ENCODE data around the gene CACNA1C.

The CACNA1C gene

GRCh38 chr12:2693244-2693860, 640.6 kb downstream of the CACNA1C start:
- H3K27me3 ChIP-seq (ENCODE audit: low read depth, low read length), result no peaks in the 10 kb centered on the region
- no peaks in the 10 kb centered on the region for H3K4me1 ChIP-seq (ENCODE audit: control insufficient read depth in 1 of 2, insufficient read depth in 2 of 2, low read length in 2 of 2)
- H3K9me3 ChIP-seq (ENCODE audit: control insufficient read depth in 1 of 2, low read length in 2 of 2), result no peaks in the 10 kb centered on the region
- peaks cover 0 to 27% of the 10 kb centered on the region in 2 donors for H3K36me3 ChIP-seq (ENCODE audit: control insufficient read depth in 1 of 2, insufficient read depth in 2 of 2, low read length in 2 of 2)
- H3K27ac ChIP-seq (ENCODE audit: low read length), result no peak overlapping the region
- H3K4me3 ChIP-seq (ENCODE audit: low read depth in 1 of 2, low read length in 2 of 2), result no peak overlapping the region

- no peak overlapping the region for H3K27ac ChIP-seq (ENCODE audit: low read length)
These were observed 641.3 kb downstream of the CACNA1C start for GRCh38 chr12:2693980-2694610.

GRCh38 chr12:2696136-2696535, 643.3 kb downstream of the CACNA1C start:
- Histone ChIP-seq H3K4me1 (ENCODE audit: control insufficient read depth in 1 of 2, insufficient read depth in 2 of 2, low read length in 2 of 2) (no peaks in the 10 kb centered on the region), H3K4me3 (ENCODE audit: low read depth in 1 of 2, low read length in 2 of 2) (no peak overlapping the region), H3K9me3 (ENCODE audit: control insufficient read depth in 1 of 2, low read length in 2 of 2) (no peaks in the 10 kb centered on the region), H3K27me3 (ENCODE audit: low read depth, low read length) (no peaks in the 10 kb centered on the region), H3K27ac (ENCODE audit: low read length) (no peak overlapping the region), H3K36me3 (ENCODE audit: control insufficient read depth in 1 of 2, insufficient read depth in 2 of 2, low read length in 2 of 2) (peaks cover 0 to 4% of the 10 kb centered on the region in 2 donors)

More at GRCh38 chr12:2693980-2694610, 641.3 kb downstream of the CACNA1C start:
- Histone ChIP-seq H3K27me3 (ENCODE audit: low read depth, low read length) (no peaks in the 10 kb centered on the region), H3K36me3 (ENCODE audit: control insufficient read depth in 1 of 2, insufficient read depth in 2 of 2, low read length in 2 of 2) (peaks cover 0 to 19% of the 10 kb centered on the region in 2 donors), H3K4me3 (ENCODE audit: low read depth in 1 of 2, low read length in 2 of 2) (no peak overlapping the region), H3K9me3 (ENCODE audit: control insufficient read depth in 1 of 2, low read length in 2 of 2) (no peaks in the 10 kb centered on the region), H3K4me1 (ENCODE audit: control insufficient read depth in 1 of 2, insufficient read depth in 2 of 2, low read length in 2 of 2) (no peaks in the 10 kb centered on the region)

GRCh38 chr12:2697057-2697800, 644.4 kb downstream of the CACNA1C start:
- H3K27ac ChIP-seq (ENCODE audit: low read length), result no peak overlapping the region
- no peak overlapping the region for H3K4me3 ChIP-seq (ENCODE audit: low read depth in 1 of 2, low read length in 2 of 2)
- H3K27me3 ChIP-seq (ENCODE audit: low read depth, low read length), result no peaks in the 10 kb centered on the region
- H3K9me3 ChIP-seq (ENCODE audit: control insufficient read depth in 1 of 2, low read length in 2 of 2), result no peaks in the 10 kb centered on the region
- H3K4me1 ChIP-seq (ENCODE audit: control insufficient read depth in 1 of 2, insufficient read depth in 2 of 2, low read length in 2 of 2), result no peaks in the 10 kb centered on the region
- no peaks in the 10 kb centered on the region for H3K36me3 ChIP-seq (ENCODE audit: control insufficient read depth in 1 of 2, insufficient read depth in 2 of 2, low read length in 2 of 2)

- H3K4me3 ChIP-seq (ENCODE audit: low read depth in 1 of 2, low read length in 2 of 2), result no peak overlapping the region
- H3K36me3 ChIP-seq (ENCODE audit: control insufficient read depth in 1 of 2, insufficient read depth in 2 of 2, low read length in 2 of 2), result no peaks in the 10 kb centered on the region
- H3K27me3 ChIP-seq (ENCODE audit: low read depth, low read length), result no peaks in the 10 kb centered on the region
- no peaks in the 10 kb centered on the region for H3K4me1 ChIP-seq (ENCODE audit: control insufficient read depth in 1 of 2, insufficient read depth in 2 of 2, low read length in 2 of 2)
- H3K9me3 ChIP-seq (ENCODE audit: control insufficient read depth in 1 of 2, low read length in 2 of 2), result no peaks in the 10 kb centered on the region
- H3K27ac ChIP-seq (ENCODE audit: low read length), result no peak overlapping the region
These were observed 645.8 kb downstream of the CACNA1C start for GRCh38 chr12:2698566-2698965.

GRCh38 chr12:2710701-2711100, 657.9 kb downstream of the CACNA1C start:
- H3K4me3 ChIP-seq (ENCODE audit: low read depth in 1 of 2, low read length in 2 of 2), result no peak overlapping the region
- no peaks in the 10 kb centered on the region for H3K27me3 ChIP-seq (ENCODE audit: low read depth, low read length)
- no peak overlapping the region for H3K27ac ChIP-seq (ENCODE audit: low read length)
- no peaks in the 10 kb centered on the region for H3K4me1 ChIP-seq (ENCODE audit: control insufficient read depth in 1 of 2, insufficient read depth in 2 of 2, low read length in 2 of 2)
- H3K9me3 ChIP-seq (ENCODE audit: control insufficient read depth in 1 of 2, low read length in 2 of 2), result peaks cover 8 to 31% of the 10 kb centered on the region in 2 donors
- no peaks in the 10 kb centered on the region for H3K36me3 ChIP-seq (ENCODE audit: control insufficient read depth in 1 of 2, insufficient read depth in 2 of 2, low read length in 2 of 2)

GRCh38 chr12:2719392-2719791, 666.6 kb downstream of the CACNA1C start:
- H3K9me3 ChIP-seq (ENCODE audit: control insufficient read depth in 1 of 2, low read length in 2 of 2), result no peaks in the 10 kb centered on the region
- no peaks in the 10 kb centered on the region for H3K27me3 ChIP-seq (ENCODE audit: low read depth, low read length)
- H3K4me3 ChIP-seq (ENCODE audit: low read depth in 1 of 2, low read length in 2 of 2), result no peak overlapping the region
- no peak overlapping the region for H3K27ac ChIP-seq (ENCODE audit: low read length)
- H3K36me3 ChIP-seq (ENCODE audit: control insufficient read depth in 1 of 2, insufficient read depth in 2 of 2, low read length in 2 of 2), result no peaks in the 10 kb centered on the region
- H3K4me1 ChIP-seq (ENCODE audit: control insufficient read depth in 1 of 2, insufficient read depth in 2 of 2, low read length in 2 of 2), result no peaks in the 10 kb centered on the region

GRCh38 chr12:2722806-2723205, 670.0 kb downstream of the CACNA1C start:
- Histone ChIP-seq H3K36me3 (ENCODE audit: control insufficient read depth in 1 of 2, insufficient read depth in 2 of 2, low read length in 2 of 2) (no peaks in the 10 kb centered on the region), H3K9me3 (ENCODE audit: control insufficient read depth in 1 of 2, low read length in 2 of 2) (no peaks in the 10 kb centered on the region), H3K4me1 (ENCODE audit: control insufficient read depth in 1 of 2, insufficient read depth in 2 of 2, low read length in 2 of 2) (no peaks in the 10 kb centered on the region), H3K27me3 (ENCODE audit: low read depth, low read length) (no peaks in the 10 kb centered on the region), H3K27ac (ENCODE audit: low read length) (no peak overlapping the region), H3K4me3 (ENCODE audit: low read depth in 1 of 2, low read length in 2 of 2) (no peak overlapping the region)

- no peaks in the 10 kb centered on the region for H3K27me3 ChIP-seq (ENCODE audit: low read depth, low read length)
- H3K4me1 ChIP-seq (ENCODE audit: control insufficient read depth in 1 of 2, insufficient read depth in 2 of 2, low read length in 2 of 2), result no peaks in the 10 kb centered on the region
- H3K4me3 ChIP-seq (ENCODE audit: low read depth in 1 of 2, low read length in 2 of 2), result no peak overlapping the region
- H3K36me3 ChIP-seq (ENCODE audit: control insufficient read depth in 1 of 2, insufficient read depth in 2 of 2, low read length in 2 of 2), result no peaks in the 10 kb centered on the region
- no peaks in the 10 kb centered on the region for H3K9me3 ChIP-seq (ENCODE audit: control insufficient read depth in 1 of 2, low read length in 2 of 2)
- H3K27ac ChIP-seq (ENCODE audit: low read length), result no peak overlapping the region
These were observed 679.5 kb downstream of the CACNA1C start for GRCh38 chr12:2732290-2732689.

GRCh38 chr12:2733493-2734355, 680.9 kb downstream of the CACNA1C start:
- Histone ChIP-seq H3K27ac (ENCODE audit: low read length) (no peak overlapping the region), H3K27me3 (ENCODE audit: low read depth, low read length) (no peaks in the 10 kb centered on the region), H3K4me3 (ENCODE audit: low read depth in 1 of 2, low read length in 2 of 2) (no peak overlapping the region)

GRCh38 chr12:2735432-2735831, 682.6 kb downstream of the CACNA1C start:
- H3K4me3 ChIP-seq (ENCODE audit: low read depth in 1 of 2, low read length in 2 of 2), result no peak overlapping the region
- H3K4me1 ChIP-seq (ENCODE audit: control insufficient read depth in 1 of 2, insufficient read depth in 2 of 2, low read length in 2 of 2), result no peaks in the 10 kb centered on the region
- H3K9me3 ChIP-seq (ENCODE audit: control insufficient read depth in 1 of 2, low read length in 2 of 2), result no peaks in the 10 kb centered on the region
- H3K27ac ChIP-seq (ENCODE audit: low read length), result no peak overlapping the region
- no peaks in the 10 kb centered on the region for H3K27me3 ChIP-seq (ENCODE audit: low read depth, low read length)
- no peaks in the 10 kb centered on the region for H3K36me3 ChIP-seq (ENCODE audit: control insufficient read depth in 1 of 2, insufficient read depth in 2 of 2, low read length in 2 of 2)

More at GRCh38 chr12:2733493-2734355, 680.9 kb downstream of the CACNA1C start:
- Histone ChIP-seq H3K9me3 (ENCODE audit: control insufficient read depth in 1 of 2, low read length in 2 of 2) (no peaks in the 10 kb centered on the region), H3K36me3 (ENCODE audit: control insufficient read depth in 1 of 2, insufficient read depth in 2 of 2, low read length in 2 of 2) (no peaks in the 10 kb centered on the region), H3K4me1 (ENCODE audit: control insufficient read depth in 1 of 2, insufficient read depth in 2 of 2, low read length in 2 of 2) (no peaks in the 10 kb centered on the region)

All from muscle layer of duodenum (tissue), 2 donors.